NCI-H69 (cell line): Measurements from ENCODE around the gene KRT82.

Experiments used
- DNase-seq: peaks from one replicate; lab custom pipeline; 2025; lab: John Stamatoyannopoulos, UW

Gene KRT82

GRCh38 chr12:52383331-52383730, 22.8 kb downstream of the KRT82 start:
- no peak for DNase-seq

GRCh38 chr12:52382854-52383253, 23.3 kb downstream of the KRT82 start:
- DNase-seq: no peak

DNA sequence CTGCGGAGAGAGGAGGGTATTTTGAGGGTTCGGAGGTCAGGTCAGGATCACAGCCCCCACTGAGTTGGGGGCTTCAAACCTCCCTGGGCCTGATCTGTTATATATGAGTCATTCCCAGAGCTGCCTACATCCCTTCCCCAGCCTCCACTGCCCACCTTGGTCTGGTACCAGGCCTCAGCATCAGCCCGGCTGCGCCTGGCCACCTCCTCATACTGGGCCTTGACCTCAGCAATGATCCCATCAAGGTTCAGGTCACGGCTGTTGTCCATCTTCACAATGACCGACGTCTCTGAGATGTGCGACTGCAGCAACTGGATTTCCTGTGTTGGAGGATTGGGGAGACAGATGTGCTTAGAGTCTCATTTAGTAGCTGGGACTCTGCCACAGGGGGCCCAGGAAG, 24.9 kb downstream of the KRT82 start:
- DNase-seq: no peak

DNA sequence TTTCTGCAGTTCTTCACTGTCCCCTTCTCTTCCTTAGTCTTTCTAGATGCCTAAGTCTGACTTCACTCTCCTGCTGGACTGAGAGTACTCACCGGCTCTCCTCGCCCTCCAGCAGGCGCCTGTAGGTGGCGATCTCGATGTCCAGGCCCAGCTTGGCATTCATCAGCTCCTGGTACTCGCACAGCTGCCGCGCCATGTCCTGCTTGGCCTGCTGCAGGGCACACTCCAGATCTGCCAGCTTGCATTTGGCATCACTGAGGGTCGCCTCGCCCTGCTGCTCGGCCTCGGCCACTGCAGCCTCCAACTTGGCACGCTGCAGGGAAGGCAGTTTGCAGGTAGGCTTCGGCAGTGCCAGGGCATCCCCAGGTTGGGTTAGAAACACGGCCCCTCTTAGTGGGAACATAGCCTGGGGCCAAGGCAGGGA, 25.9 kb downstream of the KRT82 start:
- peak; percentile 69 for DNase-seq

DNA sequence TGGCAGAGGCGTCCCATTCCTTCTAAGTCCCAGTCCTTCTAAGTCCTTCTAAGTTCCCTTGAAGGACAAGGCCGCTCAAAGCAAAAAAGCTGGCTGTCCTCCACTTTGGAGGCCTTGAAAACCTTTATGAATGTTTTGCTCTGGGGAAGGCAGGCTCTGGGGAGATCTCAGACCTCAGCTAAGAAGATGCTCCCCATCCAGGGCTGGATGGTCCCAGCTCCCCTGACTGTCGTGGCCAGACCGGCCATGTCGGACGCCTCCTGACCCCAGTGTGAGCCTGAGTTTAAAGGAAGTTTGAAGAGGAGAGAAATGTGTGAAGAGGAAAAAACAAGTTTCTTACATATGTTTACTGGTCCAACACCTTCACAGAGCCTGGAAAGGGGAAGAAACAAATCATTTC, 26.6 kb downstream of the KRT82 start:
- DNase-seq: no peak

DNA sequence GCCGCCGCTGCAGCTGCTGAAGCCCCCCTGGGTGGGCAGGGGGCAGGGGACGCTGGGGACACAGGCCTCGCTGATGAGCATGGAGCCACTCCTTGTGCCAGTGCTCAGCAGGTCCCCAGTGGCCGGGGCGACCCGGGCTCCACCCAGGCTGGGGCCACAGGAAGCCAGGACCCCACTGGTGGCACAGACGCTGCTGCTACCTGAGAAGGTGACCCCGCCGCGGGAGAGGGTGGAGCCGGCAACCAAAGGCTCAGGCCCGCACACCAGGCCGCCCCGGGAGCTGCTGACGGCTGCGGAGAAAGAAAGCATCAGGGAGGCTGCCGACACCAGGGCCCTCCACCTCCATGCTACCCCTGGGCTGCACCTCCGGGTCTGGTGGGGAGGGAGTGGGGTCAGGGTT, 28.0 kb downstream of the KRT82 start:
- DNase-seq: no peak

DNA sequence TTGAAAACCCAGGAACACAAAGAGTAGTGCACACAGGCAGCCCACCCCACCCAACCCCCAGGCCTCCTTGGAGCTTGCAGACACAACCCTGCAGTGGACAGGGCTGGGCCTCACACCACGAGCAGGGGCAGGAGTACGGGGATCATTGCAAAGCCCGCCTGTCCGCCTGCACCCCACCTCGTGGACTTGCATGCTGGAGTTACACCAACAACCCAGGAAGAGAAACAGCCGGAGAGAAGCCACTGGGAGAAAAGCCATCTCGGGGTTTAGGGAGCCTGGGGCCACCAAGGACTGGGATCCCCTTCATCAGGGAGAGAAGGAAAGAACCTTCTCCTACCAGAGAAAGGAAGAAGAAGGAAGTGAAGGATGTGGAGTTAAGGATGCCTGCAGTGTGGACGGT, 28.9 kb downstream of the KRT82 start:
- DNase-seq: no peak

- peak; percentile 83 for DNase-seq
Measured at GRCh38 chr12:52372216-52373154, 33.6 kb downstream of the KRT82 start.

DNA sequence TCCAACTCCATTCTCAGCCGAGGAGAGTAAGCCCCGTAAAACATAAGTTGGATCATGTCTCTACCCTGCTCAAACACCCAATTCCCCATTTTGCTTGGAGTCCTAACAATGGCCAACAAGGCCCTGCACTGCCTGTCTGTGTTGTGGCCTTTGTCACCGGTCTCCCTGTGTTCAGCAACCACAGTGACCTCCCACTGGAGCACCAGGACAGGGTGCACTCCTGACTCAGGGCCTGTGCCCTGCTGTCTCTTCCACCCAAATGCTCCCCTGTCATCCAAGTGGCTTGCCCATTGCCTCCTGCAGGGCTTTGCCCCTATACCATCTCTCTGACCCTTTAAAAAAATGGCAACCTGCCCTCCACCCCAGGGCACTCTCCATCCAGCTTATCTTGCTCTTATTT, 34.4 kb downstream of the KRT82 start:
- no peak for DNase-seq

DNA sequence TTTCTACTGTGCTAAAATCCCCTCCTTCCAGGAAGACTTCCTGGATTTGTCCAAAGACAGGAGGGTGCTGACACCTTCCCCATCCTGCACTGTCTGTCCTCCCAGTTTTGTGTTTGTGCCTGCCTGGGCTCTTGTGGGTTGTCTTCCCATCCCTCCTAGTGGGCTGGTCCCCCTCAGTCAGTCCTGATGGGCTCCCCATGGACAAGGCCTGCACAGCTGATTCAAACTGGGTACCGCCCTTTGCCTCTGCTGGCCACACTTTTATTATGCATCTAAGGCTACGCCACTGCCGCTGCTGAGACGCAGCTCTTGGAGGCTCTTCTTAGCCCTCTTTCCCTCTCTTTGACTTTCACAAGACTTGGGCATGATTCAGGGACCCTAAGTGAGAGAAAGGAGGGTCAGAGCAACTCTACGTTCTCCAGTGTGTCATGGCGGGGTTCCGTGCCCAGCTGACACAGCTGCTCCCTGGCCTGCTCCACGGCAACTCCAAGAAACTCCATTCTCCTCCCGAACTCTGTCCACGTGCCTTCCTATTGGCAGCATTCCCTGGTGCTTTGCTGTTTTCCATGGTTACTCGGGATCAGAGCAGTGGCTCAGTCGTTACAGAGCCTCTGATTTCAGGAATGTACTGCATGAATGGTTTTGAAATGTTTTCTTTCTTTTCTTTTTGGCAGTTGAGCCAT, 35.1 kb downstream of the KRT82 start:
- no peak for DNase-seq

DNA sequence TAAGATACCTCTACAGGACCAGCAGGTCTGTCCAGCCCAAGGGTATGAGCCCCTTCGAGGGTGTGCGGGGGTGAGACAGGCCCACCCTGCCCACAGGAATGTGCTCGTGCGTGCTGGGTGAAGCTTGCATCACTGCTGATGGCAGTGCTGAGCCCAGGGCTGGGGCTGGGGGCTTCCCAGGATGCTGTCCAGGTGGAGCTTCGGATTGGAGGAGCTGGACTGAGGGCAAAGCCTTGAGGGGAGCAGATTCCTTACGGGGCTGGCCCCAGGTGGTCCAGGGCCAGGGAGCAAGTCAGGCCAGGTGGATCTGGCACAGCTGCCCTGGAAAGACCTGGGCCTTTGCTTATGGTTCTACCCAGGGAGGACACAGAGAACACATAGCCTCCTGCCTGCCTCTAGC, 36.3 kb downstream of the KRT82 start:
- DNase-seq: no peak

DNA sequence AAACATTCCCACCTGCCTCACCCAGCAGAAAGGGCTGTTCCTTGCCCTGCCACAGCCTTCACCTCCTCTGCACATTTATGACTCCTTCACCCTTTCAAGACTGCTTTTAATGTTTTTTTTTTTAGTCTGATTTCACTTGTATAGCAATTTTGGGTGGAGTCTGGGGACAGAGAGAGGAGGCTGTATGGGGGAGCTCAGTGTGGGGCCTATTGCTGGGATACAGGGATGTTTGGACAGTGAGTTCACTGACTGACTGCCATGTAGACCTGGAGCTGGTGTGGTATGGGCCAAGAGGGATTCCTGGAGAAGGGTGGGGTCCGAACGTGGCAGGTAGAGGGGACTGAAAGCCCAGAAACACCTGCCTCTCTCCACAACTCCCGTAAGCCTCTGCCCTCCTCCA, 36.9 kb downstream of the KRT82 start:
- DNase-seq: no peak

GRCh38 chr12:52368508-52368907, 37.6 kb downstream of the KRT82 start:
- DNase-seq: no peak

DNA sequence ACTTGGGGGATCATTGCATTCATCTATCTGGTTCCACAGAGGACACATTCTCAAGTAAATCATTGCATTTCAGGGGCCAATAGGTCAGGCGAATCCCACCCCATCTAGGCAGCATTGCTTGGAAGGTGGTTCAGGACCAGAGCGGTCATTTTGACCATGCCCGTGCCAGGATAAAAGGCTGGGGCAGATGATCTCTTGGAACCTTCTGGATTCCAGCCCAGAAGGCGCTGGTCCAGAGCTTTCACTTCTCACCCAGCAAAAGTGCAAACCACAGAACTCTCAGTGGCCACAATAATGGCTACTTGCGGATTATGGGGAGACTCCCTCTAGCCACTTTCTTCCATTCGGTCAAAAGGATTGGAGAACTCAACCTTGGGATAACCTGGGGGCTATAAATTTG, 38.3 kb downstream of the KRT82 start:
- DNase-seq: no peak

DNA sequence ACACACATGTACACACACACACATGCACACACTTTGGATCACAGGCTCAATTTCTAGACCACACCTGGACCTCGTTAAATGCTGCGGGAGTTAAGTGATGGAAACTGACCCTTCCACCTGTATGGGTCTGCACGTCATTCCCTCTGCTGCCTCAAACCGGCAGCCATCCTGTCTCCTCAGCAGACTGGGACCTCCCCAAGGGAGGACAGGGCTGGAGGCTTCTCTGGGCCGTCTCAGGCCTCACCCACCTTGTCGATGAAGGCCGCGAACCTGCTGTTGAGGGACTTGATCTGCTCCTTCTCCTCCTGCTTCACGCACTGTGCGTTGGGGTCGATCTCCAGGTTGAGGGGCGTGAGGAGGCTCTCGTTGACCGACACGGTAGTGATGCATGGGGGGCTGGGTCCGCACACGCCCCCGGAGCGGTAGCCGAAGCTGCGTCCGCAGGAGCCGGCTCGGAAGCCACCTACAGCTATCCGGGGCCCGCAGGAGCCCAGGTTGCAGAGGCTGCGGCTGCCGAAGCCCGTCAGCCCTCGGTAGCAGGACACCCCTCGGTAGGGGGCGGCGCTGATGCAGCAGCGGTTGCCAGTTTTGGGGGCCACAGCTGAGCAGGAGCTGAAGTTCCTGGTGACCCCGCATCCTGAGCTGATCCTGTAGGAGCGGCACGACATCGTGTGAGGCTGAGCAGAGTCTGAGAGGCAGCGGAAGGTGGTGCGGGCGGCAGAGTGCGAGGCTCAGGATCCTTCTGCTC, 39.2 kb downstream of the KRT82 start, which contains the start of gene KRT85:
TSS of gene KRT85 (minus strand) at position 744 of the 748 bp plus-strand sequence. CDS start at position 668, 76 bp downstream.
- DNase-seq: no peak

DNA sequence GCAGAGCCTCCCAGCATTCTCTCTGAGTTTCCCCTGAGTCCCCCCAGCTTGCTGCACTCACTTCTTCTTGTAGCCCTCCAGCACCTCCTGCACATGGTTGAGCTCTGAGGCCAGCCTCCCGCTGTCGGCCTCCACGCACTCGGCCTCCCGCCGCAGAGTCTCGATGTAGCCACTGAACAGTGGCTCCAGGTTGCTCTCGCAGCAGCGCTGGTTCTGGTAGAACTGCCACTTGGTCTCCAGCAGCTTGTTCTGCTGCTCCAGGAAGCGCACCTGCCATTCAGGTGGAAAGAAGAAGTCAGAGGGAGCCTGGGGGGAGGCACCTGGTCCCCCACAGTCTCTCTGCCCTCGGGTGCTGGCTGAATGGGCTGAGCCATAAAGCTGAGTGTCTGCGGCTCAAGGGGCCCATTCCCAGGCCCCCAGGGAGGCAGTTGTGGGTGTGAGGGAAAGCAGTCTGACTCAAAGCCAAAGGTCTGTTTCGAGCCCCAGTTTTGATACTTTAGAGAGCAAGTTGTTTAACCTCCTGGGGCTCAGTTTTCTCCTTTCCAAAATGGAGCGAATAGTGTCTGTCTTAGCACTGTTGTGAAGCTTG, 41.1 kb downstream of the KRT82 start:
- peak; percentile 18 for DNase-seq

- no peak for DNase-seq
Measured at GRCh38 chr12:52364061-52364460, 42.1 kb downstream of the KRT82 start.

DNA sequence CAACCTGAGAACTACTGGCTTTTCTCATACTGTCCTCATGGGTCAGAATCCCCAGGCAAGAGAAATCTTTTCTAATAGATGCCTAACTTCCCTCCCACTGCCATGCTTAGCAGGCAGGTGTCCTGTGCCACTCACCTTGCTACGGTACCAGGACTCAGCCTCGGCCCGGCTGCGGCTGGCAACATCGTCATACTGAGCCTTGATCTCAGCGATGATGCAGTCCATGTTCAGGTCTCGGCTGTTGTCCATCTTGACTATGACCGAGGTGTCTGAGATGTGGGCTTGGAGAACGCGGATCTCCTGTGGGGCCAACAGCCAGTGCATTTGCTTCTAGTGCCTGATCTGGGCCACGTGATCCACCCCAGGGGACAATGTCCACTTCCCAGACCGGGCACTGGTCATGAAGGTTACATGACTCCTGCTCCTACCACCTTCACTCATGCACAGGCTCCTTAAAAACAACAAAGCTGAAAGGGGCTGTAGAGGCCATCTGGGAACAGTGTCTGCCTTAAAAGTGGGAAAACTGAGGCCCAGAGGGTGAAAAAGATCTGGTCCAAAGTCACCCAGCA, 42.9 kb downstream of the KRT82 start:
- no peak for DNase-seq

DNA sequence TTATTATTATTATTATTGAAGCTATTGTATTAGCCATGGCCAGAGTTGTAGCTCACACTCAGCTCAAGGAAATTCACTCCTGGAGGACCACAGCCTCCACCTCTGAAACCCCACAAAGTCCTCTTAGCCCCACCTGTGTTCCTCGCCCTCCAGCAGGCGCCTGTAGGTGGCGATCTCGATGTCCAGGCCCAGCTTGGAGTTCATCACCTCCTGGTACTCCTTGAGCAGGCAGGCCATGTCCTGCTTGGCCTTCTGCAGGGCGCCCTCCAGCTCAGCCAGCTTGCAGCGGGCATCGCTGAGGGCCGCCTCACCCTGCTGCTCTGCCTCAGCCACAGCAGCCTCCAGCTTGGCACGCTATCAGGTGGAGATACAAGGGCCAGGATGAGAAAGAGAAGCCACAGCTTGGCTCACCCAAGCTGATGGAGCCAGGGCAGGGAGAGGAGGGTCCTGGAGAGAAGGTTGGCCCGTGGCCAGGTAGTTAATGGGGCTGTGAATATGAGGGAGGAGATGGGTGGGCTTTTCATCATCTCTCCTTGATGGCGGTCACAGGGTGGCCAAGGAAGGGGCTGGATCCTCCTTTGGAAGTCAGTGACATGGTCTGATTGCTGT, 43.9 kb downstream of the KRT82 start:
- peak; percentile 43 for DNase-seq

- DNase-seq: no peak
Measured at GRCh38 chr12:52361553-52361952, 44.6 kb downstream of the KRT82 start.

GRCh38 chr12:52360663-52361271, 45.4 kb downstream of the KRT82 start:
- no peak for DNase-seq
